HL-60 (cell line): ENCODE results near the gene CNOT3.

Source experiments
- GABPA ChIP-seq: IDR thresholded peaks from 2 replicates; pipeline ENCODE4 v1.6.1; 2012; ENCODE audit warnings: low read depth
- POLR2AphosphoS5 ChIP-seq: IDR thresholded peaks from 2 replicates; pipeline ENCODE4 v1.6.1; 2012; ENCODE audit warnings: low read depth
- SPI1 ChIP-seq: IDR thresholded peaks from 2 replicates; pipeline ENCODE4 v1.6.1; 2012; ENCODE audit warnings: low read depth, mild to moderate bottlenecking, borderline replicate concordance
- TF ChIP-seq, protein P1 (sequence below): IDR thresholded peaks from one replicate; pipeline ENCODE4 v1.5.1; 2011; ENCODE audit warnings: low read length, control low read depth, inconsistent platforms; ENCODE audit not compliant: insufficient read depth

DNA sequence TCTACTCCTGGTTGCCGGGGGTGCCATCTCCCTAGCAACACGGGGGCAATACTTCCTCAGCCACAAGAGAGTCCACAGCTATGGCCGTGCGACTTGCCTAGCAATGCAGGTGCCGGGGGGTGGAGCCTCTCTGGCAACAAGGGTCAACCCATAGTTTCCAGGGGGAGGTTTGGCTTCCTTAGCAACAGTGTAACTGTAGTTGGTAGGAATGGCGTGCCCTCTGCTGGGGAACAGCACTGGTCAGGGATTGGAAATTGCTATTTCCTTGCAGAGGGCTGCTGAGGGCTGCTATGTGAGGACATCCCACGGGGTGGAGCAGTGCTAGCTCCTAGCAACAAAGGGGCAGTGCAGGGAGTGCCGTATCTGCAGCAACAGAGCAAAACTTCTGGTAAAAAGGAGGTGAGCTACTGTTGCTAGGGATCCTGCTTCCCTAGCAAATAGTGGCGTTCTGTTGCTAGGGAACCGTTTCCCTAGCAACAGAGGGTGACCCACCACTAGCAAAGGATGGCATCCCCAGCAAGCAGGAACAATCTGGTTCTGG, 42.4 kb downstream of the CNOT3 start:
- TF ChIP-seq, protein P1, sequence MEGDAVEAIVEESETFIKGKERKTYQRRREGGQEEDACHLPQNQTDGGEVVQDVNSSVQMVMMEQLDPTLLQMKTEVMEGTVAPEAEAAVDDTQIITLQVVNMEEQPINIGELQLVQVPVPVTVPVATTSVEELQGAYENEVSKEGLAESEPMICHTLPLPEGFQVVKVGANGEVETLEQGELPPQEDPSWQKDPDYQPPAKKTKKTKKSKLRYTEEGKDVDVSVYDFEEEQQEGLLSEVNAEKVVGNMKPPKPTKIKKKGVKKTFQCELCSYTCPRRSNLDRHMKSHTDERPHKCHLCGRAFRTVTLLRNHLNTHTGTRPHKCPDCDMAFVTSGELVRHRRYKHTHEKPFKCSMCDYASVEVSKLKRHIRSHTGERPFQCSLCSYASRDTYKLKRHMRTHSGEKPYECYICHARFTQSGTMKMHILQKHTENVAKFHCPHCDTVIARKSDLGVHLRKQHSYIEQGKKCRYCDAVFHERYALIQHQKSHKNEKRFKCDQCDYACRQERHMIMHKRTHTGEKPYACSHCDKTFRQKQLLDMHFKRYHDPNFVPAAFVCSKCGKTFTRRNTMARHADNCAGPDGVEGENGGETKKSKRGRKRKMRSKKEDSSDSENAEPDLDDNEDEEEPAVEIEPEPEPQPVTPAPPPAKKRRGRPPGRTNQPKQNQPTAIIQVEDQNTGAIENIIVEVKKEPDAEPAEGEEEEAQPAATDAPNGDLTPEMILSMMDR: peak; percentile 43
- no peak for TF ChIP-seq GABPA
- TF ChIP-seq POLR2AphosphoS5: no peak
- TF ChIP-seq SPI1: peak; percentile 28; the same call in 1 of the 2 replicates
